Heart left ventricle (tissue), 16 donors: ENCODE measurements around the gene TAMALIN. TPM values are rescaled to one million over a fixed set of nuclear protein-coding genes. Genes with fewer than 3 reads are reported as not detected.

Experiments
- ATAC-seq, 4 donors: fragments of 200-7000 bp; cut with Tn5 transposase; one replicate each; pipeline ENCODE4 v1.9.1; 2020 to 2022; ENCODE audit warnings: moderate library complexity in 4 of 4, mild to moderate bottlenecking in 3 of 4, moderate number of reproducible peaks in 1 of 4
- DNase-seq, 5 donors: peaks; one replicate each; pipeline ENCODE4 v3.0.0-alpha.2; 2020
- H3K27ac ChIP-seq, 12 donors: fragments of 200-600 bp; sonication (generic) in 4 of 12; one replicate each; pipeline versions ENCODE4 v1.5.0 to v1.8.0; 2016 to 2022; ENCODE audit warnings: mild to moderate bottlenecking in 2 of 12
- H3K27me3 ChIP-seq, 9 donors: fragments of 200-600 bp; sonication (generic) in 2 of 9; one replicate each; pipeline versions ENCODE4 v1.5.1 to v1.8.0; 2016 to 2022; ENCODE audit warnings: mild to moderate bottlenecking in 3 of 9
- H3K36me3 ChIP-seq, 9 donors: fragments of 200-600 bp; sonication (generic) in 2 of 9; one replicate each; pipeline versions ENCODE4 v1.5.0 to v1.8.0; 2018 to 2022; ENCODE audit warnings: mild to moderate bottlenecking in 2 of 9
- H3K4me1 ChIP-seq, 12 donors: fragments of 200-600 bp; sonication (generic) in 4 of 12; one replicate each; pipeline versions ENCODE4 v1.5.0 to v1.8.0; 2016 to 2022; ENCODE audit warnings: mild to moderate bottlenecking in 3 of 12
- H3K4me3 ChIP-seq, 12 donors: fragments of 200-600 bp; sonication (generic) in 4 of 12; one replicate each; pipeline versions ENCODE4 v1.5.0 to v1.8.0; 2017 to 2022; ENCODE audit warnings: mild to moderate bottlenecking in 9 of 12, moderate library complexity in 4 of 12
- H3K9me3 ChIP-seq, 12 donors: fragments of 200-600 bp; sonication (generic) in 4 of 12; one replicate each; pipeline versions ENCODE4 v1.5.0 to v1.8.0; 2016 to 2022; ENCODE audit warnings: mild to moderate bottlenecking in 1 of 12
- POLR2A ChIP-seq, 2 donors: fragments of 450-650 bp; IDR thresholded peaks; one replicate each; pipeline ENCODE4 v1.6.1; 2017; ENCODE audit warnings: antibody characterized with exemption in 2 of 2, mild to moderate bottlenecking in 2 of 2, moderate library complexity in 2 of 2
- WGBS, 4 donors: extraction: QIAGEN DNeasy Blood & Tissue Kit in 2 of 4; methylation state at CpG; one replicate each; pipeline versions ENCODE4 v1.1.5 to v1.1.7; 2013 to 2018; 5-methylcytosine and 5-hydroxymethylcytosine counted together
- intact Hi-C, 10 donors: fragments of 100-400 bp; cut with DNase I; formaldehyde crosslinking; loops; one replicate each; pipeline versions ENCODE4 v1.11.1 to v1.14.2; 2022
- polyA plus RNA-seq, 2 donors: library from polyadenylated mRNA; stranded (reverse); fragments of 200-250 nt; gene quantifications; one replicate each; pipeline ENCODE4 v1.2.3, GENCODE V29; 2013
- total RNA-seq, 9 donors: library from RNA; depleted of rRNA in 2 of 9; stranded (reverse); fragments of >200 nt in 2 of 9; fragmentation: NEBNext Ultra II Directional in 3 of 9; extraction: Animal tissue kit (Norgen Biotek cat#: 25700) in 3 of 9; gene quantifications; one replicate each; pipeline versions ENCODE4 v1.1.0 to v1.2.4, GENCODE V29; 2016 to 2023
- TF ChIP-seq, protein P1 (sequence below), 12 donors: fragments of 200-600 bp; sonication (generic) in 4 of 12; IDR thresholded peaks; one replicate each; pipeline versions ENCODE4 v1.5.0 to v1.8.0; 2018 to 2022; ENCODE audit warnings: antibody characterized with exemption in 12 of 12, mild to moderate bottlenecking in 5 of 12
- donor health status: ischemic (EF 13 %, LVEDD 7.1; RV severe dilation, severe dysfunction).
- donor health status: healthy with polysubstance abuse.
- donor health status: DM: no; HTN: yes; CAD: no.
- donor health status: DM: no; HTN: no; CAD: no.
- donor health status: ischemic (EF 25% LVEDD 6.9; RV normal size, moderate dysfunction).
- donor health status: ischemic (EF 25% LVEDD 5.7; RV mildly dilated, moderate dysfunction).
- donor health status: healthy.
- donor health status: DM: yes; HTN: yes; CAD: no.
- donor health status: ischemic (EF 35%, LVEDD 5.7; RV mildly dilated, moderate dysfunction).
- donor health status: nonischemic (EF 11% LVEDD 7.7; RV severe dilation, severe dysfunction).
- donor health status: DM: yes; HTN: yes; CAD: no.
- donor health status: PGD.
- donor health status: ischemic (EF 29% LVEDD 5.4; RV normal size, mild dysfunction).
- donor health status: nonischemic (EF 23%, LVEDD 6.1; RV moderate dilation, normal function).

TAMALIN gene
- total and polyA plus RNA-seq, 11 donors = 12.9 to 38.0 (median 17.8) TPM

DNA sequence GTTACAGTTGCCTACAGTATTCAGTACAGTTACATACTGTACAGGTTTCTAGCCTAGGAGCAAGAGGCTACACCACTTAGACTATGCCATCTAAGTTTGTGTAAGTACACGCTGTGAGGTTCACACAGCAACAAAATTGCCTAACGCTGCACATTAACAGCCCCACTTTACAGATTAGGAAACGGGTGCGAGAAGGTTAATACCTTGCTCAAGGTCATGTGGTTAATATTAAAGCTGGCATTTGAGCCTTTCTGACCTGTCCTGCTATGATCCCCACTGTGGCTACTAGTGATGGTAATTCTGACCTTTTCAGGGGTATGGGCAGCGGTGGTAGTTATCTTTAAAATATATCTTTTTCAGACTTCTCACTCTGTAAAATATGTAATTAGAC lies 34.3 kb upstream of the TAMALIN start:
- ATAC-seq = no peak
- intact Hi-C loops = loop anchor here in 1 of 10 donors (10.0 kb wide), 1 partner anchor 48 kb away; no protein-coding TSS in a partner anchor
- Histone ChIP-seq H3K9me3 (no peaks in the 10 kb centered on the region), H3K27ac (peak overlapping the region in 2 of 12 donors; percentile 13 to 88), H3K27me3 (no peaks in the 10 kb centered on the region), H3K36me3 (peaks cover 0 to 24% (median 22%) of the 10 kb centered on the region in 9 donors), H3K4me1 (peaks cover 7 to 76% (median 32%) of the 10 kb centered on the region in 12 donors), H3K4me3 (peak overlapping the region in 1 of 12 donors; percentile 10)
- TF ChIP-seq POLR2A (IDR thresholded peaks at IDR 0.05) = no peak
- TF ChIP-seq, protein P1, sequence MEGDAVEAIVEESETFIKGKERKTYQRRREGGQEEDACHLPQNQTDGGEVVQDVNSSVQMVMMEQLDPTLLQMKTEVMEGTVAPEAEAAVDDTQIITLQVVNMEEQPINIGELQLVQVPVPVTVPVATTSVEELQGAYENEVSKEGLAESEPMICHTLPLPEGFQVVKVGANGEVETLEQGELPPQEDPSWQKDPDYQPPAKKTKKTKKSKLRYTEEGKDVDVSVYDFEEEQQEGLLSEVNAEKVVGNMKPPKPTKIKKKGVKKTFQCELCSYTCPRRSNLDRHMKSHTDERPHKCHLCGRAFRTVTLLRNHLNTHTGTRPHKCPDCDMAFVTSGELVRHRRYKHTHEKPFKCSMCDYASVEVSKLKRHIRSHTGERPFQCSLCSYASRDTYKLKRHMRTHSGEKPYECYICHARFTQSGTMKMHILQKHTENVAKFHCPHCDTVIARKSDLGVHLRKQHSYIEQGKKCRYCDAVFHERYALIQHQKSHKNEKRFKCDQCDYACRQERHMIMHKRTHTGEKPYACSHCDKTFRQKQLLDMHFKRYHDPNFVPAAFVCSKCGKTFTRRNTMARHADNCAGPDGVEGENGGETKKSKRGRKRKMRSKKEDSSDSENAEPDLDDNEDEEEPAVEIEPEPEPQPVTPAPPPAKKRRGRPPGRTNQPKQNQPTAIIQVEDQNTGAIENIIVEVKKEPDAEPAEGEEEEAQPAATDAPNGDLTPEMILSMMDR (IDR thresholded peaks at IDR 0.05) = no peak
- WGBS, 4 donors = 73 to 86% (median 80%) methylated on average over 5 of the region's 5 CpGs
- no peak for DNase-seq

DNA sequence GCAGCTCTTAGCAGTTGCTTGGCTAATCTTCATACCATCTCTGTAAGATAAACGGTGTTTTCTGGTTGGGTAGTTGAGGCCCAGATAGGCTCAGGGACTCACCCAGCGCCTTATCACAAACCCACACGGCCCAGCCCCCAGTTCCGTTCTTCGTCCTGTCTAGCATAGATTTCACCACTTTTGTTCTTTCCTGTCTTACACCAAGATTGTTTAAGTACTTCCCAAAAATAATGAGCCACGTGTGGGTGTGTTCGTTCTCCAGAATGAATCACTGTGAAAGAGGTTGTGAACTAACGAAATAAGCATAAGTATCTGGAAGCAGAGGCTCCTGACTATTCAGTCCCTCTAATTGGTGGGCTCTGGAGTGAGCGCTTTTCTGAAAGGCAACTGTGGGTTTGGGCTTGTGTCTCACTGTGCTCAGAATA lies 33.9 kb upstream of the TAMALIN start:
- Histone ChIP-seq H3K9me3 (no peaks in the 10 kb centered on the region), H3K36me3 (peaks cover 0 to 28% (median 26%) of the 10 kb centered on the region in 9 donors), H3K4me3 (peak overlapping the region in 1 of 12 donors; percentile 10), H3K4me1 (peaks cover 7 to 80% (median 32%) of the 10 kb centered on the region in 12 donors), H3K27me3 (no peaks in the 10 kb centered on the region), H3K27ac (peak overlapping the region in 2 of 12 donors; percentile 13 to 88)
- peak in 3 of 5 donors; percentile 18 to 62 (median 46) for DNase-seq
- 24 to 37% (median 31%) methylated on average over 9 of the region's 9 CpGs for WGBS, 4 donors
- TF ChIP-seq, protein P1 (IDR thresholded peaks at IDR 0.05) = no peak
- TF ChIP-seq POLR2A (IDR thresholded peaks at IDR 0.05) = no peak
- peak; percentile 21 to 80 (median 68) for ATAC-seq
- intact Hi-C loops = loop anchor here in 1 of 10 donors (10.0 kb wide), 1 partner anchor 48 kb away; no protein-coding TSS in a partner anchor

DNA sequence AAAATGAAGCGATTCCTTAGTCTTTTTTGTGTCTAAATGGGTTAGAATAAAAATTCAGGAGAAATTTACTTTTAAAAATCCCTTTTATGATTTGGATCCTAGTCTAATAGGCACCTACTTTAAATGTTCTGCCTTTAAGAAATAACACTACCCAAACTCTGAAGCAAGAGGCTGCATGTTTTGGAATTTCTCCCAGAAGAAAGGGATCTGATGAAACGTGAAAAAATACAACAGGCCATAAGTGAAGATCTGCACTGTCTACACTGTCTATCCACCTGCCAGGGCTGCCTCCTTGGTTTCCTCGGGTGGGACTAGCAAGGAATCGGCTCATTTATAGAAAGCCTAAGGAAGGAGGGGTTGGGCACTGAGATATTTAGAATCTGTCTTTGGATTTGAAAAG lies 33.2 kb upstream of the TAMALIN start:
- H3K27me3 ChIP-seq = no peaks in the 10 kb centered on the region
- intact Hi-C loops = loop anchor here in 1 of 10 donors (10.0 kb wide), 1 partner anchor 49 kb away; no protein-coding TSS in a partner anchor
- ATAC-seq (no peak), DNase-seq (no peak)
- TF ChIP-seq, protein P1 (IDR thresholded peaks at IDR 0.05) = no peak
- TF ChIP-seq POLR2A (IDR thresholded peaks at IDR 0.05) = no peak
- WGBS, 4 donors = 67 to 74% (median 70%) methylated on average over 4 of the region's 4 CpGs
- H3K4me1 ChIP-seq = peaks cover 7 to 80% (median 32%) of the 10 kb centered on the region in 12 donors
- no peak overlapping the region for H3K4me3 ChIP-seq
- peaks cover 0 to 35% (median 32%) of the 10 kb centered on the region in 9 donors for H3K36me3 ChIP-seq
- H3K9me3 ChIP-seq = no peaks in the 10 kb centered on the region
- peak overlapping the region in 1 of 12 donors; percentile 88 for H3K27ac ChIP-seq

DNA sequence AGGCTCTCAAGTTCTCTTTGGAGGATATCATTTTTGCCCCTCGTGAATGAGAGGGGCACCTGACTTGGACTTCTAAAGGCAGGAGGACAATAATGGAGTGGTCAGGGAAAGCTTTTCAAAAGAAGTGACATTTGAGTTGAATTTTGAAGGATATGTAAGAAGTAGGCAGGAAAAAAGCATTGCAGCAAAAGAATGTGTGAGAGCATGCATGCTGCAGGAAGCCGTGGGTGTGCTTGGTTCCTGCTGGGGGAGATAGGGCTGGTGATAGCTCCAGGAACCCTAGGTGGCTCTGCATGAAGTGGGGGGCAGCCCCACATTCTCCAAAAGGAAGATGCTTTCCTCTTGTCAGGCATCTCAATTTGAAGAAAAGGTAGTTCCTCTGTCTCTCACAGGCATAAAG lies 32.1 kb upstream of the TAMALIN start:
- ATAC-seq (no peak), DNase-seq (no peak)
- intact Hi-C loops = loop anchor here in 2 of 10 donors (5.0 to 10.0 kb wide), 2 partner anchors 47 to 50 kb away; no protein-coding TSS in a partner anchor
- no peak overlapping the region for H3K4me3 ChIP-seq
- peaks cover 0 to 45% (median 32%) of the 10 kb centered on the region in 9 donors for H3K36me3 ChIP-seq
- no peak for TF ChIP-seq POLR2A (IDR thresholded peaks at IDR 0.05)
- TF ChIP-seq, protein P1 (IDR thresholded peaks at IDR 0.05) = no peak
- peak overlapping the region in 1 of 12 donors; percentile 88 for H3K27ac ChIP-seq
- no peaks in the 10 kb centered on the region for H3K27me3 ChIP-seq
- H3K9me3 ChIP-seq = no peaks in the 10 kb centered on the region
- H3K4me1 ChIP-seq = peaks cover 7 to 81% (median 32%) of the 10 kb centered on the region in 12 donors
- WGBS, 4 donors = 54 to 70% (median 59%) methylated on average over 2 of the region's 2 CpGs
